ENCODE results near the gene TMEM190.

The TMEM190 gene

GRCh38 chr19:55352549-55353145 lies 24.0 kb upstream of the TMEM190 start:
- DNase-seq: no peak

- no peak for DNase-seq
These were observed 23.2 kb upstream of the TMEM190 start for GRCh38 chr19:55353356-55353802.

GRCh38 chr19:55353803-55354697 lies 22.6 kb upstream of the TMEM190 start:
- peak; percentile 54 for DNase-seq

- DNase-seq: no peak
These were observed 21.9 kb upstream of the TMEM190 start, which contains the start of gene COX6B2 for GRCh38 chr19:55354698-55355212. TSS of gene COX6B2 (minus strand) at chr19:55354719. CDS start at chr19:55354521, 198 bp downstream.

- DNase-seq: no peak
These were observed 21.3 kb upstream of the TMEM190 start for GRCh38 chr19:55355213-55355821.

- DNase-seq: no peak
These were observed 18.1 kb upstream of the TMEM190 start for GRCh38 chr19:55358493-55358892.

GRCh38 chr19:55358943-55359908 lies 17.4 kb upstream of the TMEM190 start:
- no peak for DNase-seq

GRCh38 chr19:55360902-55361301 lies 15.7 kb upstream of the TMEM190 start:
- DNase-seq: no peak

- no peak for DNase-seq
These were observed 14.2 kb upstream of the TMEM190 start for GRCh38 chr19:55362174-55362989.

- no peak for DNase-seq
These were observed 13.5 kb upstream of the TMEM190 start, which contains the start of gene GARIN5B for GRCh38 chr19:55362990-55363716. TSS of gene GARIN5B (minus strand) at chr19:55363260. CDS start at chr19:55363066, 194 bp downstream.

- no peak for DNase-seq
These were observed 11.4 kb upstream of the TMEM190 start for GRCh38 chr19:55365245-55365644.

GRCh38 chr19:55365964-55366363 lies 10.7 kb upstream of the TMEM190 start:
- no peak for DNase-seq

GRCh38 chr19:55366790-55367189 lies 9.8 kb upstream of the TMEM190 start:
- DNase-seq: no peak

- DNase-seq: no peak
These were observed 8.5 kb upstream of the TMEM190 start for GRCh38 chr19:55368106-55368505.

- no peak for DNase-seq
These were observed 7.7 kb upstream of the TMEM190 start for GRCh38 chr19:55368701-55369563.

GRCh38 chr19:55369653-55370304 lies 6.8 kb upstream of the TMEM190 start:
- DNase-seq: peak; percentile 66

- DNase-seq: peak; percentile 68
These were observed 6.2 kb upstream of the TMEM190 start, which contains the start of gene IL11 for GRCh38 chr19:55370305-55370988. TSS of gene IL11 (minus strand) at chr19:55370463. CDS start at chr19:55370310, 153 bp downstream.
